ENCODE results near the gene PLEKHN1. TPM values are rescaled to one million over a fixed set of nuclear protein-coding genes. Genes with fewer than 3 reads are reported as not detected.

Gene PLEKHN1
- total RNA-seq, 1 donor from 2014 or later = 1.1 TPM

DNA sequence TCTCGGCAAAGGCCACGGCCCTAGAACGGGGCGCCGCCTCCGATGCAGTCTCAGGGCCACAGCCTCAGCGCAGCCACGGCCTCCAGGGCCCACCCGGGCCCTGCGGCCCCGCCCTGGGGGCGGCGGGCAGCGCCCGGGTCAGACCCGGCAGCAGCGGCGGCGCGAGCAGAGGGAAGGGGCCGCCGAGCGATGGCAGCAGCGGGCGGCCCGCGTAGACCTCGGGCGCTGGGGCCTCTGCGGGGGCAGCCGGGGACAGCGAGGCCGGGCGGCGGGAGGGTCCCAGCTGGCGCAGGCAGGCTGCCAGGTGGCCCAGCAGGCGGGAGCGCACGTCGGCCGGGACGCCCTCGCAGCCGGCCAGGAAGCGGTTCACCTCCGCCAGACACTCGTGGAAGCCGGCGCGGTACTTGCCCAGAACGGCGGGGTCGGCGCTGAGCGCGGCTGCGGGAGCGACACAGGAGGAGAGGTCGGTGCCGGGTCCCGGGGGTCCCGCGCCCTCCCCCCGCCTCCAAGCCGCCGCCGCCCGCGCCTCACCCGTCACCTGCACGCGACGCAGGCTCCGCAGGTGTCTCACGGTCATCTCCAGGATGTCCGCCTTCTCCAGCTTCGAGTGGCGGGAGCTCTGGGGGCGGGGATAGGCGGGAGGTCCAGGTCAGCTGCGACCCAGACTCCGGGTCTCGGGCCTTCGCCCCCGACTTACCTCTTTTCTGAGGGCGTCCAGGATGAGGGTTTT lies 32.9 kb downstream of the PLEKHN1 start:
- peak overlapping the region; percentile 62 for H3K27ac Mint-ChIP-seq
- H3K4me1 Mint-ChIP-seq (ENCODE audit: low read depth) = peaks cover 4% of the 10 kb centered on the region
- TF ChIP-seq, protein P1, sequence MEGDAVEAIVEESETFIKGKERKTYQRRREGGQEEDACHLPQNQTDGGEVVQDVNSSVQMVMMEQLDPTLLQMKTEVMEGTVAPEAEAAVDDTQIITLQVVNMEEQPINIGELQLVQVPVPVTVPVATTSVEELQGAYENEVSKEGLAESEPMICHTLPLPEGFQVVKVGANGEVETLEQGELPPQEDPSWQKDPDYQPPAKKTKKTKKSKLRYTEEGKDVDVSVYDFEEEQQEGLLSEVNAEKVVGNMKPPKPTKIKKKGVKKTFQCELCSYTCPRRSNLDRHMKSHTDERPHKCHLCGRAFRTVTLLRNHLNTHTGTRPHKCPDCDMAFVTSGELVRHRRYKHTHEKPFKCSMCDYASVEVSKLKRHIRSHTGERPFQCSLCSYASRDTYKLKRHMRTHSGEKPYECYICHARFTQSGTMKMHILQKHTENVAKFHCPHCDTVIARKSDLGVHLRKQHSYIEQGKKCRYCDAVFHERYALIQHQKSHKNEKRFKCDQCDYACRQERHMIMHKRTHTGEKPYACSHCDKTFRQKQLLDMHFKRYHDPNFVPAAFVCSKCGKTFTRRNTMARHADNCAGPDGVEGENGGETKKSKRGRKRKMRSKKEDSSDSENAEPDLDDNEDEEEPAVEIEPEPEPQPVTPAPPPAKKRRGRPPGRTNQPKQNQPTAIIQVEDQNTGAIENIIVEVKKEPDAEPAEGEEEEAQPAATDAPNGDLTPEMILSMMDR (IDR thresholded peaks at IDR 0.05; ENCODE audit: unreplicated experiment) = no peak
- DNase-seq (ENCODE audit: low spot score, unreplicated experiment) = peak; percentile 39
- no peaks in the 10 kb centered on the region for H3K9me3 Mint-ChIP-seq (ENCODE audit: low read depth)
- no peaks in the 10 kb centered on the region for H3K36me3 Mint-ChIP-seq (ENCODE audit: insufficient read depth)
- H3K4me3 Mint-ChIP-seq (ENCODE audit: low read depth) = peak overlapping the region; percentile 67
- H3K27me3 Mint-ChIP-seq = peaks cover 15% of the 10 kb centered on the region

DNA sequence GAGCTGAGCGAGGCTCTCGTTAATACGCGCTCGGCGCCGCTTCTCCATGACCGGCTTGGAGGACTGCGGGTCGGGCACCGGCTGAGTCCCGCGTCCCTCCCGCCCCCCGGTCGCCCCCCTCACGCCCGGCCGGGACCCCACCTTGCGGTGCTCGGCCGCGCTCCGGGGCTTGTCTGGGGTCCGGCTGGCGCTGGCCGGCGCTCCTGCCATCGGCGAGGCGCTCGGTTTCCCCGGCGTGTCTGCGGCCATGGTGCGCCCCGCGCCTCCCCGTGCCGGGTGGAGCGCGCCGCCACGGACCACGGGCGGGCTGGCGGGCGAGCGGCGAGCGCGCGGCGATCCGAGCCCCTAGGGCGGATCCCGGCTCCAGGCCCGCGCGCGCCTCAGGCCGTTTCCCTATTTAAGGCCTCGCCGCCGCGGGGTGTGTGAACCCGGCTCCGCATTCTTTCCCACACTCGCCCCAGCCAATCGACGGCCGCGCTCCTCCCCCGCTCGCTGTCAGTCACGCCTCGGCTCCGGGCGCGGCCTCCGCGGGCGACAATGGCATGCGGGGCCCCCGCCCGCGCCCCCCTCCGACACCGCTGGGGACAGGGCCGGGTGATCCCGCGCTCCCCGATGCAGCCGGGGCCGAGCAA lies 33.6 kb downstream of the PLEKHN1 start, which contains the start of gene HES4:
Gene HES4 (minus strand): TSS at position 373 of the 632 bp plus-strand sequence. CDS start 124 bp downstream, at position 249.
- DNase-seq (ENCODE audit: low spot score, unreplicated experiment) = peak; percentile 88
- Mint-ChIP-seq H3K4me3 (ENCODE audit: low read depth) (peak within 1 kb of the TSS; percentile 80), H3K27ac (peak within 1 kb of the TSS; percentile 99), H3K9me3 (ENCODE audit: low read depth) (no peaks in the 10 kb centered on the region), H3K4me1 (ENCODE audit: low read depth) (peaks cover 8% of the 10 kb centered on the region), H3K36me3 (ENCODE audit: insufficient read depth) (no peaks in the 10 kb centered on the region), H3K27me3 (peaks cover 14% of the 10 kb centered on the region)
- TF ChIP-seq, protein P1 (IDR thresholded peaks at IDR 0.05; ENCODE audit: unreplicated experiment) = no peak

DNA sequence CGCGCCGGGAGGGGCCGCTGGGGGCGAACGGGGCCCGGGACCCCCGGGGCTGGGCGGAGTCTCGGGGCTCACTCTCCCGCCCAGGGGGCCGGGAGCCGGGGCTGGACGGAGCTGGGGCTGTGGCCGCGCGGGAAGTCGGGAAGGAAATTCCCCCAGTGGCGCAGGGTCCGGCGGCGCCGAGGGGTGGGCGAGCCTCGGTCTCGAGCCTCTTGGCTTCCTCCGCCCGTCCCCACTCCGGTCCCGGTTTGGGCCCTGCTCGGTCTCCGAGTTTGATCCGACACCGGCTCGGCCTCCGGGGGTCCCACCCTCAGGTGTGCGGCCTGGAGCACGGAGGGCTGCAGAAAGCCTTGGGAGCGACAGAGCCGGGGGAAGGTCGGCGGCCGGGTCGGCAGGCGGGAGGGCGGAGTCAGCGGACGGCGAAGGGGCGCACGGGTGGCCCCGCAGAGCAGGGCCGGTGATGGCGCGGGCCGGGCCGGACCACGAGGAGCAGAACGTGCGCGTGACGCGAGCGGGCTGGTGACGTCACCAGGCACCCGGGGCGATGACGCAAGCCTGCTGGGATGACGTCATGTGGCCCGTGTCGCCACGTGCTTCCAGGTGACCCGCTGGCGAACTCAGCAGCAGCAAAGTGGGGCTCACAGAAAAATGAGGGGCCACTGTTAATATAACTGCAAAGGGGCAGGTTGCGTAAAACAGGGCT lies 34.2 kb downstream of the PLEKHN1 start:
- Mint-ChIP-seq H3K27me3 (peaks cover 9% of the 10 kb centered on the region), H3K27ac (peak overlapping the region; percentile 99), H3K36me3 (ENCODE audit: insufficient read depth) (no peaks in the 10 kb centered on the region), H3K9me3 (ENCODE audit: low read depth) (no peaks in the 10 kb centered on the region), H3K4me1 (ENCODE audit: low read depth) (peaks cover 15% of the 10 kb centered on the region), H3K4me3 (ENCODE audit: low read depth) (peak overlapping the region; percentile 80)
- peak; percentile 82 for DNase-seq (ENCODE audit: low spot score, unreplicated experiment)
- TF ChIP-seq, protein P1 (IDR thresholded peaks at IDR 0.05; ENCODE audit: unreplicated experiment) = no peak

DNA sequence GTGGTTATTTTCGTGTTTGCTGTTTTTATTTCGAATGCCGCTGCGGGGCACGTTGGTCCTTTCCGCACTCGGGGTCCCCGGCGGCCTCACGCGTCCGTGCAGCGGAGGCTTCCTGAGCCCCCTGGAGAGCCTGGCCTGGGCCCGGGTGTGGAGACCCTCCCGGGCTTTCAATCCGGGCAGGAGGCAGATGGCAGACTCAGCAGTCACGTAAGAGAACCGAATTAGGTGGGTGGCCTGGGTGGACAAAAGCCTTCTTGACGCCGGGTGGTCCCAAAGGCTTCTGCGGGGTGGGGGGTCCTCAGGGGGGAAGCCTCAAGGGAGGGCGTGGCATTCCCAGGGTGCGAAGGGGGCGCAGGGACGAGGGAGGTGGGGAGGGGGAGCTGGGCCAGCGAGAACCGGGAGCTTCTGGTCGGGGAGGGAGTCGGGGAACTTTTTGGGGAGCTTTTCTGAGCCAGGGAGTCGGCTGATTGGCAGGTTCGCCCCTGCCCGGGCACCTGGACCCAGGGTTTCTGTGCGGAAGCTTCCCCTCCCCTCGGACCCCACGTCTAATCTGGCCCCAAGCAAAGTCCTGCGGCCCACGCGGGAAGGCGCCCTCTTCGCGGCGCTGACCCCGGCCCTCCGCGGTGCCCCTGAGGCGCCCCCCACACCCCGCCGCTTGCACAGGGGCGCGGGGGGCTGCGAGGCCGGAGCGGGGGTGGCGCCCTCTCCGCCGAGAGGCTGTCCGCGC lies 34.9 kb downstream of the PLEKHN1 start:
- DNase-seq (ENCODE audit: low spot score, unreplicated experiment) = peak; percentile 24
- TF ChIP-seq, protein P1 (IDR thresholded peaks at IDR 0.05; ENCODE audit: unreplicated experiment) = no peak
- H3K27me3 Mint-ChIP-seq = peaks cover 5% of the 10 kb centered on the region
- H3K36me3 Mint-ChIP-seq (ENCODE audit: insufficient read depth) = no peaks in the 10 kb centered on the region
- H3K27ac Mint-ChIP-seq = peak overlapping the region; percentile 99
- H3K4me3 Mint-ChIP-seq (ENCODE audit: low read depth) = peak overlapping the region; percentile 80
- H3K9me3 Mint-ChIP-seq (ENCODE audit: low read depth) = no peaks in the 10 kb centered on the region
- H3K4me1 Mint-ChIP-seq (ENCODE audit: low read depth) = peaks cover 15% of the 10 kb centered on the region
